Tibial nerve (tissue), 3 donors: ENCODE measurements around the gene IFNA2.
"Not testable (repeated sequence)": the region's sequence is repeated elsewhere in the genome, so short reads cannot be mapped to it uniquely, and the experiment has no call there.

Source experiments
- POLR2A ChIP-seq, 2 donors: fragments of 450-650 bp; IDR thresholded peaks; one replicate each; pipeline ENCODE4 v1.6.1; 2017; ENCODE audit warnings: antibody characterized with exemption in 2 of 2, mild to moderate bottlenecking in 2 of 2, moderate library complexity in 2 of 2
- TF ChIP-seq, protein P1 (sequence below), 5 experiments: fragments of 200-600 bp in 3 of 5; fragments of 450-650 bp in 2 of 5; sonication (generic) in 3 of 5; IDR thresholded peaks; one replicate each; pipeline ENCODE4 v1.5.1; 2016 to 2019; ENCODE audit warnings: antibody characterized with exemption in 5 of 5, mild to moderate bottlenecking in 3 of 5, moderate library complexity in 2 of 5

DNA sequence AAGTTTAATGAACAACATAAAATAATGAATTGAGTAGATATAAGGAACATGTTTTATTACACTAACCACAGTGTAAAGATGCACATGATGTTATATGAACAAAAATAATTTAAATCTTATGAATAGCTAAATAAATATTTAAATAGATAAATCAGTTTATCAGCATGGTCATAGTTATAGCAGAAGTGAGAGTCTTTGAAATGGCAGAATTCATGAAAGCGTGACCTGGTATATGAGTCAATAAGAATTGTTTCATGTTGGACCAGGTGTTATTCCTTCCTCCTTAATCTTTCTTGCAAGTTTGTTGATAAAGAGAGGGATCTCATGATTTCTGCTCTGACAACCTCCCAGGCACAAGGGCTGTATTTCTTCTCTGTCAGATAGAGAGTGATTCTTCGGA lies 18.0 kb downstream of the IFNA2 start:
- TF ChIP-seq POLR2A (IDR thresholded peaks at IDR 0.05) = not testable (repeated sequence)
- TF ChIP-seq, protein P1, sequence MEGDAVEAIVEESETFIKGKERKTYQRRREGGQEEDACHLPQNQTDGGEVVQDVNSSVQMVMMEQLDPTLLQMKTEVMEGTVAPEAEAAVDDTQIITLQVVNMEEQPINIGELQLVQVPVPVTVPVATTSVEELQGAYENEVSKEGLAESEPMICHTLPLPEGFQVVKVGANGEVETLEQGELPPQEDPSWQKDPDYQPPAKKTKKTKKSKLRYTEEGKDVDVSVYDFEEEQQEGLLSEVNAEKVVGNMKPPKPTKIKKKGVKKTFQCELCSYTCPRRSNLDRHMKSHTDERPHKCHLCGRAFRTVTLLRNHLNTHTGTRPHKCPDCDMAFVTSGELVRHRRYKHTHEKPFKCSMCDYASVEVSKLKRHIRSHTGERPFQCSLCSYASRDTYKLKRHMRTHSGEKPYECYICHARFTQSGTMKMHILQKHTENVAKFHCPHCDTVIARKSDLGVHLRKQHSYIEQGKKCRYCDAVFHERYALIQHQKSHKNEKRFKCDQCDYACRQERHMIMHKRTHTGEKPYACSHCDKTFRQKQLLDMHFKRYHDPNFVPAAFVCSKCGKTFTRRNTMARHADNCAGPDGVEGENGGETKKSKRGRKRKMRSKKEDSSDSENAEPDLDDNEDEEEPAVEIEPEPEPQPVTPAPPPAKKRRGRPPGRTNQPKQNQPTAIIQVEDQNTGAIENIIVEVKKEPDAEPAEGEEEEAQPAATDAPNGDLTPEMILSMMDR (IDR thresholded peaks at IDR 0.05) = not testable (repeated sequence)
